Sigmoid colon (tissue), 7 donors: Measurements from ENCODE around the gene PISD. TPM values are rescaled to one million over a fixed set of nuclear protein-coding genes. Genes with fewer than 3 reads are reported as not detected.

Source experiments
- DNase-seq: peaks from one replicate; pipeline ENCODE4 v3.0.0-alpha.2; 2019
- H3K27ac ChIP-seq, 4 donors: fragments of 200-600 bp; sonication (generic); one replicate each; pipeline ENCODE4 v1.5.1; 2016 to 2019; ENCODE audit warnings: mild to moderate bottlenecking in 1 of 4
- H3K27me3 ChIP-seq, 3 donors: fragments of 200-600 bp; sonication (generic); one replicate each; pipeline ENCODE4 v1.5.1; 2019; ENCODE audit warnings: mild to moderate bottlenecking in 1 of 3
- H3K36me3 ChIP-seq, 4 donors: fragments of 200-600 bp; sonication (generic); one replicate each; pipeline ENCODE4 v1.5.1; 2016 to 2019
- H3K4me1 ChIP-seq, 4 donors: fragments of 200-600 bp; sonication (generic); one replicate each; pipeline ENCODE4 v1.5.1; 2017 to 2019
- H3K4me3 ChIP-seq, 4 donors: fragments of 200-600 bp; sonication (generic); one replicate each; pipeline ENCODE4 v1.5.1; 2017 to 2019; ENCODE audit warnings: mild to moderate bottlenecking in 2 of 4, moderate library complexity in 1 of 4
- H3K9me3 ChIP-seq, 4 donors: fragments of 200-600 bp in 3 of 4; sonication (generic) in 3 of 4; one replicate each; pipeline versions ENCODE4 v1.5.1 to v1.6.1; 2013 to 2019
- CTCF ChIP-seq, 4 experiments: fragments of 450-650 bp in 3 of 4; fragments of 200-600 bp in 1 of 4; IDR thresholded peaks; one replicate each; pipeline ENCODE4 v1.5.1; 2016 to 2019; ENCODE audit warnings: antibody characterized with exemption in 4 of 4, mild to moderate bottlenecking in 3 of 4, moderate library complexity in 2 of 4
- EP300 ChIP-seq, 4 donors: sonication (generic); formaldehyde crosslinking; IDR thresholded peaks; one replicate each; pipeline ENCODE4 v1.6.1; 2017; ENCODE audit warnings: antibody characterized with exemption in 4 of 4
- POLR2A ChIP-seq, 2 donors: fragments of 450-650 bp; IDR thresholded peaks; one replicate each; pipeline ENCODE4 v1.6.1; 2016; ENCODE audit warnings: antibody characterized with exemption in 2 of 2, mild to moderate bottlenecking in 2 of 2, moderate library complexity in 2 of 2
- POLR2AphosphoS5 ChIP-seq, 4 donors: sonication (generic); formaldehyde crosslinking; IDR thresholded peaks; one replicate each; pipeline ENCODE4 v1.6.1; 2017; ENCODE audit warnings: antibody characterized with exemption in 4 of 4
- WGBS, 2 donors: extraction: QIAGEN DNeasy Blood & Tissue Kit; methylation state at CpG; one replicate each; pipeline ENCODE4 v1.1.7; 2013; 5-methylcytosine and 5-hydroxymethylcytosine counted together
- intact Hi-C: fragments of 100-400 bp; cut with DNase I; formaldehyde crosslinking; loops from one replicate; pipeline ENCODE4 v1.15.1; 2023
- polyA plus RNA-seq, 3 donors: library from polyadenylated mRNA; stranded (reverse); fragments of 200-250 nt; gene quantifications; one replicate each; pipeline ENCODE4 v1.2.3, GENCODE V29; 2013
- total RNA-seq, 4 donors: library from RNA; depleted of rRNA; stranded (reverse); fragments of >200 nt; gene quantifications; one replicate each; pipeline ENCODE4 v1.1.0, GENCODE V29; 2016
- donor health status: healthy with polysubstance abuse.
- donor health status: Bipolar disorder and iron deficiency.
- donor health status: healthy.

Gene PISD
- total and polyA plus RNA-seq, 7 donors = 10.8 to 40.3 (median 18.5) TPM

GRCh38 chr22:31583861-31584485, 78.0 kb downstream of the PISD start:
- DNase-seq = no peak

GRCh38 chr22:31579835-31580242, 82.2 kb downstream of the PISD start:
- Histone ChIP-seq H3K4me3 (no peak overlapping the region), H3K9me3 (no peaks in the 10 kb centered on the region), H3K4me1 (no peaks in the 10 kb centered on the region), H3K27me3 (no peaks in the 10 kb centered on the region), H3K36me3 (peaks cover 0 to 38% (median 2%) of the 10 kb centered on the region in 4 donors), H3K27ac (no peak overlapping the region)
- intact Hi-C loops = no loop called here
- TF ChIP-seq EP300 (IDR thresholded peaks at IDR 0.05) (no peak), POLR2A (IDR thresholded peaks at IDR 0.05) (no peak), CTCF (IDR thresholded peaks at IDR 0.05) (no peak), POLR2AphosphoS5 (IDR thresholded peaks at IDR 0.05) (no peak)
- WGBS, 2 donors = 55 to 73% methylated on average over 1 of the region's 1 CpG
- DNase-seq = no peak

More at GRCh38 chr22:31583861-31584485, 78.0 kb downstream of the PISD start:
- TF ChIP-seq POLR2AphosphoS5 (IDR thresholded peaks at IDR 0.05) = no peak
- no peak for TF ChIP-seq EP300 (IDR thresholded peaks at IDR 0.05)
- TF ChIP-seq CTCF (IDR thresholded peaks at IDR 0.05) = no peak
- TF ChIP-seq POLR2A (IDR thresholded peaks at IDR 0.05) = no peak
- H3K27ac ChIP-seq = no peak overlapping the region
- intact Hi-C loops = no loop called here
- no peaks in the 10 kb centered on the region for H3K4me1 ChIP-seq
- WGBS, 2 donors = 93 to 96% methylated on average over 3 of the region's 3 CpGs
- no peaks in the 10 kb centered on the region for H3K27me3 ChIP-seq
- no peak overlapping the region for H3K4me3 ChIP-seq
- no peaks in the 10 kb centered on the region for H3K9me3 ChIP-seq
- peaks cover 12 to 40% (median 19%) of the 10 kb centered on the region in 4 donors for H3K36me3 ChIP-seq

GRCh38 chr22:31578171-31578570, 83.8 kb downstream of the PISD start:
- H3K4me1 ChIP-seq = no peaks in the 10 kb centered on the region
- no peaks in the 10 kb centered on the region for H3K9me3 ChIP-seq
- intact Hi-C loops = no loop called here
- no peak overlapping the region for H3K27ac ChIP-seq
- H3K4me3 ChIP-seq = no peak overlapping the region
- H3K27me3 ChIP-seq = no peaks in the 10 kb centered on the region
- WGBS, 2 donors = 95% methylated on average over 5 of the region's 5 CpGs
- no peak for TF ChIP-seq CTCF (IDR thresholded peaks at IDR 0.05)
- no peak for TF ChIP-seq POLR2AphosphoS5 (IDR thresholded peaks at IDR 0.05)
- no peak for TF ChIP-seq POLR2A (IDR thresholded peaks at IDR 0.05)
- no peak for TF ChIP-seq EP300 (IDR thresholded peaks at IDR 0.05)
- no peak for DNase-seq
- peaks cover 0 to 47% (median 0%) of the 10 kb centered on the region in 4 donors for H3K36me3 ChIP-seq

GRCh38 chr22:31577711-31578110, 84.3 kb downstream of the PISD start:
- intact Hi-C loops = no loop called here
- 87 to 94% methylated on average over 5 of the region's 5 CpGs for WGBS, 2 donors
- H3K27ac ChIP-seq = no peak overlapping the region
- no peak overlapping the region for H3K4me3 ChIP-seq
- H3K4me1 ChIP-seq = no peaks in the 10 kb centered on the region
- H3K27me3 ChIP-seq = no peaks in the 10 kb centered on the region
- TF ChIP-seq POLR2AphosphoS5 (IDR thresholded peaks at IDR 0.05) = no peak
- TF ChIP-seq CTCF (IDR thresholded peaks at IDR 0.05) = no peak
- no peak for TF ChIP-seq POLR2A (IDR thresholded peaks at IDR 0.05)
- no peak for TF ChIP-seq EP300 (IDR thresholded peaks at IDR 0.05)
- no peak for DNase-seq
- H3K36me3 ChIP-seq = peaks cover 0 to 51% (median 0%) of the 10 kb centered on the region in 4 donors
- no peaks in the 10 kb centered on the region for H3K9me3 ChIP-seq

GRCh38 chr22:31575190-31575589, 86.8 kb downstream of the PISD start:
- DNase-seq = no peak
- Histone ChIP-seq H3K36me3 (peaks cover 0 to 54% (median 0%) of the 10 kb centered on the region in 4 donors), H3K4me1 (no peaks in the 10 kb centered on the region), H3K9me3 (no peaks in the 10 kb centered on the region), H3K4me3 (no peak overlapping the region), H3K27me3 (no peaks in the 10 kb centered on the region), H3K27ac (no peak overlapping the region)
- WGBS, 2 donors = 89 to 93% methylated on average over 8 of the region's 8 CpGs
- intact Hi-C loops = no loop called here
- TF ChIP-seq POLR2AphosphoS5 (IDR thresholded peaks at IDR 0.05) (no peak), EP300 (IDR thresholded peaks at IDR 0.05) (no peak), CTCF (IDR thresholded peaks at IDR 0.05) (no peak), POLR2A (IDR thresholded peaks at IDR 0.05) (no peak)
